ENCODE measurements around the gene NRXN3.

Gene NRXN3

DNA sequence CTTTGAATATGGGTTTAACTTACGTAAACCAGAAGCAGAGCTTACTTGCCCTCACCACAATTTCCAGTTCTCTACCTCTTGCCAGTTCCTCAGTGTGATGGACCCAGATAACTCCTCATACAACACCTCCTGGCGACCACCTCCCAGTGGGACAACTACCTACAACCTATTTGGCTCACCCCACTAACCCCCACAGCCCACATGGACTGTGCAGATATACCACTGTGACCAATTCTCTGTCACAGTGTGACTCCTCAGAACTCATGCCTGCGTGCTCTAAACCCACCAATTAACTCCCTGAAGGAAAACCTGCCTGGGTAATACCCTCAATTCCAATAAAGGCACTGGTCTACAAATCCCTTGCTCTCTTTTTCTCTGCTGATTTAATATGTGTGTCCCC lies 1729.4 kb downstream of the NRXN3 start:
- DNase-seq, result no peak

DNA sequence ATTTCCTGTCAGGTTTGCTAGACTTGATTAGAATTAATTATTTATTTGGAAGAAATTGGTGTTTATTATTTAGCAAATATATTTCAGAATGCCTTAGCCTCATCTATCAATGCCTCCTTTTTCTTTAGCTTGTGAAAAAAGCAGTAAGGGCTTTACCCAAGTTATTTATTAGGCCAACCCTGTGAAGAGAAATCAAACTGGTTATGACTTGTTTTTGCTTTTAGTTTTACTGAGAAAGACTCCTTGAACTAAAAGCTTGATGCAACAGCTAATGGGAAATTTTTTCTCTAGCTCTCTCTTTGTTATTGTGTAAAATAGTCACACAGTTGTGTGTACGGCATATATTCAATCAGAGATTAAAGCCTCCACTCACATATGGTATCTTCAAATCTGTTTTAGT lies 1734.3 kb downstream of the NRXN3 start:
- no peak for DNase-seq

DNA sequence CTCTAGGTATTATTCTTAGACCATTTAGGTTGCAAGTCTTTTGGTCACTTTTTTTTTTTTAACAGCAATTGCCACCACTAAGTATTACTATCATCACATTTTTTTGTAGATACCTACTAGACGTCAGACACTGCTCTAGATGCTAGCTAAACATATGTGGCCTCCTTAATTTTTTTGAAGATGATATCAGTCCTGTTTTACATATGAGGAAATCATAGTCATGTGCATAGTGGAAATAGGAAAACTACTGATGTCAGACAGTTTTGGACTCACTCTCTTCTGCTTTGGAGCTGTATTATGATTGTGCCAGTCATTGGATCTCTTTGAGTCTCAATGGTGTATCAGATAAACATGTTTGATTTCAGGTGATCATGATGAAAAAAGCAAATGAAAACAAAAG lies 1736.8 kb downstream of the NRXN3 start:
- DNase-seq, result no peak

DNA sequence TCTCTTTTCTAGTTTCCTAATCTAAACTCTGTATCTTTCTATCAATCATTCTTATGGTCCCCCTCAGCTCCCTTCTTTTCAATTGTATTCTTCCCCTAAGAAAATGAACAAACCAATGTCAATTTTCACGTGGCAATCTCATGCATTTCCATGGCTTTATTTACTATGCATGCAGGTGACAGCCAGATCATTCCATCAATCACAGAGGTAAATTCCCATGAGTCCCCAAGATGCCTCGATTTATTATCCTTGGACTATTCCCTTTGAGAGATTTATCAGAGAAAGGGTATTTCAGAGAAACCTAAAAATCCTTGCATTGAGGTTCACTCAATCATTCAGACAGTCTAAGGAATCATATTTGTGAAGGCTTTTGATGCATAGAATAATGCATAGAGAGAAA lies 1739.9 kb downstream of the NRXN3 start:
- no peak for DNase-seq

DNA sequence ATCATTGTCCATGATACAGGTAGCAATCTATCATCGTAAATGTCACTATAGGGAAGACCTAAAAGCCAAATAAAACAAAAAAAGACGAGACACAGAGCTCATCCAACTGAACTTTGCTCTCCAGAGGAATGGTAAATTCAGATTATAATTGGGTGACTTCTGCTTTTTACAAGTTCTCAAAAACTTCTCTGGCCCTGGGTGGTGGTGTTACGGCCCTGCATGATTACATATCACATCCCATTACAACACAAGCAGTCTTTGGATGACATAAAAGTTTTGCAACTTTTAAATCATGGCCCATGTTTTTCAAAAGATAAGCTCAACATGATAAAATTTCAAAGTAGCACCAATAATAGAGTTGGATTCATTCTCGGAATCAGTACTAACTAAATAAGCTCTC lies 1741.6 kb downstream of the NRXN3 start:
- no peak for DNase-seq

DNA sequence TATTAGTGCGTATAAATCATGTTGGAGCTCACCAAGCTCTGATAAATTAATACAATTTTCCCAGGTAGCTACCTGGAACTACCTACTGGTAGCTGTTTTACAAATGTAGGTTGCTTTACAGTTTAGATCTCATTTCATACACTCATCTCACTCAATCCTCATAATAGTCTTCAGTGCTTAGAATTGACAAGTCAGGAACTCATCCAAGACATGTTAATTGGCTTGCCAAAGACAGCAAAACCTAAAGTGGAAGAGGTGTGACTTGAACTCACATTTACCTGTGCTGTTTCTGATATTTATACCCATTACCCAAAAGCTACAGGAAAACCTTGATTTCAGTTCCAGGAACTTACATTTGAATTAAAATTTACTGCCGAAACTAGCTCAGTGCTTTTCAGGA lies 1744.4 kb downstream of the NRXN3 start:
- DNase-seq, result no peak

DNA sequence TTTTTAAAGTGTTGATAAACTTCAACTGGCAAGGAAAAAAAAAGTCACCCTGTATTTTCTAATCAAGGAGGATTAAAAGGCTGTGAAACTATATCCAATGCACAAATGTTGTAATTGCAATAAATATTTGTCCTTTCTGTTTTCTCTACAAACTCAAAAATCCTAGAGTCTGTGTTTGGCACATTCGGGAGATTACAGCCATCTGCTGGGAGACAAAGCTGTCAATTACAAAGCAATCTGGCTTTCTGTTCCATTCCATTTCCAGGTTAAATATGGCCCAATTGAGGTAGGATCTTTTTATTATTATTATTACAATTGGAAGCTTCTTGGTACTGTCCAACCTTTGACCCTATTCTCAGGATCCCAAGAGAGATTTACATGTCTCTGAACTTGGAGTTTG lies 1745.2 kb downstream of the NRXN3 start:
- no peak for DNase-seq

DNA sequence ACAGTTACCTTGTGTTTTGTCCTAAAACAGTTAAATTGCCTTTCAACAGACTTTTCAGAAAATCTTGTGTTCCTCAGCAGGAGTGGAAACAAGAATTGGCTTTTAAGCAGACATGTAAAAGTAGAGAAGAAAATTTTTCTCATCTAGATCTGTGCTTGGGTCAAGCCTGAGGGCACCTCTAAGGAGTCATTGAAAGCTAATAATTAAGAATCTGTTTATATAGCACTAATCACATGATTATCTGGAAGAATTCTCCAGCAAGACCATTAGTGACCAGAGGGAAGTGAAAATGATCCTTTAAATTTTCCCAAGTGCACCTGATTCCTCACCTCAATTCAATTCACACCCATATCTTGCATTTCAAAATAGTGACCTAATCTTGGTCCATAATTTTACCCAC lies 1746.1 kb downstream of the NRXN3 start:
- DNase-seq, result no peak

DNA sequence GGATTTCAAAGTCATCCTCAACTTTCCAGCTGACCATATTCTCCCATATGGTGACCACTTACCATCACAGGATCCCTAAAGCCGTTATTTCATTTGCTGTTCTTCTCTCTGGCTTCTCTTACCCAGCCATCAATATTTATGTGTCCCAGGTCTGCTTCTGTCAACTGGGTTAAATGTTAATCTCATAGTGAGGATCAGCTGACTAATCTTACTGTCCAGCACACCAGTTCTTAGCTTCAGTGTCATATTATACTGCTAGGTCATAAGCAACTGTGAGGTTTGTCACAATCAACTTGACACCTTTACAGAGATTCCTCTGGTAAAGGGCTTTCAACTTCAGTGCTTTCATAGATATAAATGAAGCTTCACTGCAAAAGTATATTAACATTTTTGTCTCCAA lies 1746.7 kb downstream of the NRXN3 start:
- DNase-seq, result no peak
